ENCODE results near the gene PARP16.

The PARP16 gene

GRCh38 chr15:65310431-65311137 lies 23.9 kb upstream of the PARP16 start:
- no peak for DNase-seq

DNA sequence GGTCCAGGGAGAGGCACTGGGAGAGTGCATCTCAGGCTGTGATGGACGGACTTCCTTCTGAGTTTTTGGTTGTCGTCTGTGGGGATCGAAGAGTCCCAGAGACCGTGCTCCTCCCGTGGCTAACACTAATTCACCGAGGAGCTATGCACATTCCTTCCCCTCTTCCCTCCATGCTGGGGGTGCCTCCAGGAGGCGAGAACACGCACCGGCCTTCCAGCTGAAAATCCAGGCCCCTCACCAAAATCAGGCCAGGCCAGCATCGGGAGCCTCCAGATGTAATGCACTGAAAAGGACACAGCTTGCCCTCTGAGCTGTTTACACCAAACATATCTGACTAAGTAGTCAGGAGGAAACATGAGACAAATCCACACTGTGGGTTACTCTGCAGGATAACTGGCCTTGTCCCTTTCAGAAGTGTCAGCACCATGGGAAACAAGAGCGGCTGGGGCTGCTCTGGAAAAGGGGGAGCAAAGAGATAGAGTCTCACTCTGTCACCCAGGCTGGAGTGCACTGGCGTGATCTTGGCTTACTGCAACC lies 23.3 kb upstream of the PARP16 start:
- DNase-seq = no peak

- DNase-seq = no peak
Observed at GRCh38 chr15:65307978-65308377, 21.3 kb upstream of the PARP16 start.

GRCh38 chr15:65306551-65306950 lies 19.9 kb upstream of the PARP16 start:
- no peak for DNase-seq

DNA sequence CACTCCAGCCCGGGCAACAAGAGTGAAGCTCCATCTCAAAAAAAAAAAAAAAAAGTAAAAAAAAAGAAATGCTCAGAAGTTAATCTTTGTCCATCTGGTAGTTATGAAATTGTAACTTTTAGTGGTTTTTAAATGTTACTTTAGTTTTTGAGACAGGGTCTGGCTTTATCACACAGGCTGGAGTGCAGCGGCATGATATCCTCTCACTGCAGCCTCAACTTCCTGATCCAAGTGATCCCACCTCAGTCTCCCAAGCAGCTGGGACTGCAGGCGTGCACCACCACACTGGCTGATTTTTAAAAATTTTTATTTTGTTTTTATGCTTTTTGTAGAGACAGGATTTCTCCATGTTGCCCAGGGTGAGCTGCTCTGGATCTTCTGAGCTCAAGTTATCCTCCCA lies 19.1 kb upstream of the PARP16 start:
- no peak for DNase-seq

DNA sequence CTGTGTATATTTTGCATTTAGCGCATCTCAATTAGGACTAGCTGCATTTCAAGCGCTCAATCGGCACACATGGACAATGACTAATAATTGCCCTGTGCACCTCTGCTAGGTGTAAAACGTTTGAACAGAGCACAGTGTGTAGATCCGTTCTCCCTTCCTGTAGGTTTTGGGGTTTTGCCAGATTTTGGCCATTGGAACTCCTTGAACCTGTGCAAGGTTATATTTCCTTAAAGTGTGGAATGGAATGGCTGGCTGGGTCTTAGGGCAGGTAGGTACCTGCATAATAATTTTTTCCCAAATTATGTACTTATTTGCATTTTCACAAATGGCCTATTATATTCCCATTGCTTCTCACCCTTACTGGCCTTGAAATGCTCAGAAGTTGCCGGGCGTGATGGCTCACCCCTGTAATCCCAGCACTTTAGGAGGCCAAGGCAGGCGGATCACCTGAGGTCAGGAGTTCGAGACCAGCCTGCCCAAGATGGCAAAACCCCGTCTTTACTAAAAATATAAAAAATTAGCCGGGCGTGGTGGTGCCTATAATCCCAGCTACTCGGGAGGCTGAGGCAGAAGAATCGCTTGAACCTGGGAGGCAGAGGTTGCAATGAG lies 18.6 kb upstream of the PARP16 start:
- no peak for DNase-seq

GRCh38 chr15:65304381-65305149 lies 17.9 kb upstream of the PARP16 start, which contains the start of gene RNU5B-1:
Gene RNU5B-1 (plus strand): TSS chr15:65304677.
- peak; percentile 89 to 99 (median 96) for DNase-seq

- DNase-seq = peak in 2 of 3 donors; percentile 32 to 33
Observed at GRCh38 chr15:65303687-65304380, 17.2 kb upstream of the PARP16 start.

DNA sequence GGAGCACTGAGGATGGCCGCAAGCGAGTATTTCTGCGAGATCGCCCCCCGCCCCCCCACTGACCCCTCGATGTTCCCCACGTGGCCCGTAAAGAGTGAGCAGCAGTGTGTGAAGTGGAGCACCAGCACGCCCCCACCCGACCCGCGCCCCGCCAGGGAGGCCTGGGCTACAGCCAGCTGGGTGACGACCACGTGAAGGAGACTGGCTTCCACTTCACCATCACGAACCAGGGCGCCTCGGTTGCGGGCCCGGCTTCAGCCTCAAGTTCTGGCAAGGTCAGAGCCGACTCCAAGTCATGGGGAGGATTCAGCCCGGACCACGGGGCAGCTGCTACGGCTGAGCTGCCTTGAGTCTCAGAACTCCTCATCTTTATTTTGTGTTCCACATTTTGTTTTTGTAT lies 15.4 kb upstream of the PARP16 start:
- DNase-seq = no peak

DNA sequence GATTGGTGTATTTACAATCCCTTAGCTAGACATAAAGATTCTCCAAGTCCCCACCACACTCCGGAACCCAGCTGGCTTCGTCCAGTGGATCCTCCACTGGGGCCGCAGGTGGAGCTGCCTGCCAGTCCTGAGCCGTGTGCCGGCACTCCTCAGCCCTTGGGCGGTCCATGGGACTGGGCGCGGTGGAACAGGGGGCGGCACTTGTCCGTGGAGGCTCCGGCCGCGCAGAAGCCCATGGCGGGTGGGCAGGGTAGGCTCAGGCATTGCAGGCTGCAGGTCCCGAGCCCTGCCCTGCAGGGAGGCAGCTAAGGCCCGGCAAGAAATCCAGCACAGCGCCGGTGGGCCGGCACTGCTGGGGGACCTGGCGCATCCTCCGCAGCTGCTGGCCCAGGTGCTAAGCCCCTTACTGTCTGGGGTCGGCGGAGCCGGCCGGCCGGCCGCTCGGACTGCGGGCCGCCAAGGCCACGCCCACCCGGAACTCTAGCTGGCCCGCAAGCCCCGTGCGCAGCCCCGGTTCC lies 14.3 kb upstream of the PARP16 start:
- DNase-seq = no peak

- DNase-seq = no peak
Observed at GRCh38 chr15:65298731-65299130, 12.0 kb upstream of the PARP16 start.

- DNase-seq = no peak
Observed at GRCh38 chr15:65292938-65293518, 6.3 kb upstream of the PARP16 start.

DNA sequence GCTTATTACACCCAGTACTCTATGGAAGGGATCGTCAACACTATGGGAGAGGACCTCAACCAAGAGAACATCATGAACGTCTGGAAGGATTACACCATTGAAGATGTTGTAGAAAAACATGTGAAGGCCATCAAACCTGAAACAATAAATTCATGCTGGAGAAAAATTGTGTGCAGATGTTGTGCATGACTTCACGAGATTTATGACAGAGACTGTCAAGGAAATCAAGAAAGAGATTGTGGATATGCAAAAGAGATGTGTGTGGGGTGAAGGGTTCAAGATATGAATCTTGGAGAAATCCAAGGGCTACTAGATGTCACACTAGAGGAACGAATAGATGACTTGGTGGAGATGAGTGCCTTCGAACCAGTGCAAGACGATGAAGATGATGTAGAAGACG lies 3.5 kb upstream of the PARP16 start:
- no peak for DNase-seq

GRCh38 chr15:65289261-65289854 lies 2.7 kb upstream of the PARP16 start:
- DNase-seq = peak in 1 of 3 donors; percentile 12

- DNase-seq = peak; percentile 81 to 82 (median 81)
Observed at GRCh38 chr15:65287520-65287855, 805 bp upstream of the PARP16 start.

DNA sequence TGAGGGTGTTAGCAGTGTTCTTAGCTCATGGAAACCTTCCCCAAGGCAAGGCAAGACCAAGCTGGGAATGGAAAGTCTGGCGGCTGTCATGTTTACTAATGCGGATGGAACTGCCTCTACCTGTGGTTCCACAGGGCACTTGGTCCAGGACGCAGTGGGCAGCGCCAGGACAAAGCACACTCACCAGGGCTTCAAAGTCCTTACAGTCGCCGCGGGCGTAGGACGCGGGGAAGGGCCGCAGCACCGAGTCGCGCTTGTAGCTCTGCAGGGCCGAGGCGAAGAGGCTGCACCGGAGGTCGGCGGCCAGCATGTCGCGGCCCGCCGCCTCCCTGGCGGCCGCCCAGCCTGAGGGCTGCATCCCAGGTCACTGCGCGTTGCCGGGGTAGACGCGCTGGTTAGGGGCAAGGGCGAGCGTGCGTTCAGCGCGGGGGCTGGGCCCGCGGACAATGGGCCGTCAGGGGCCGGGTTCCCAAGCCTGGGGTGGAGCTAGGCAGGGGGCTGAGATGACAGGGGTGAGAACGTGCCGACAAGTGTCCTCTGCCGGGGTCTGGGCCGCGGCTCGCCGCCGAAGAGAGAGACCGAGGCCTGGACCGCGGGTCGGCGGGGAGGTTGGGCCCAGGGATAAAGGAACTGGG lies 497 bp downstream of the PARP16 start:
- peak in 1 of 3 donors; percentile 45 for DNase-seq

GRCh38 chr15:65285291-65286068 lies 1.2 kb downstream of the PARP16 start:
- no peak for DNase-seq

GRCh38 chr15:65278480-65278879 lies 8.2 kb downstream of the PARP16 start:
- DNase-seq = no peak

DNA sequence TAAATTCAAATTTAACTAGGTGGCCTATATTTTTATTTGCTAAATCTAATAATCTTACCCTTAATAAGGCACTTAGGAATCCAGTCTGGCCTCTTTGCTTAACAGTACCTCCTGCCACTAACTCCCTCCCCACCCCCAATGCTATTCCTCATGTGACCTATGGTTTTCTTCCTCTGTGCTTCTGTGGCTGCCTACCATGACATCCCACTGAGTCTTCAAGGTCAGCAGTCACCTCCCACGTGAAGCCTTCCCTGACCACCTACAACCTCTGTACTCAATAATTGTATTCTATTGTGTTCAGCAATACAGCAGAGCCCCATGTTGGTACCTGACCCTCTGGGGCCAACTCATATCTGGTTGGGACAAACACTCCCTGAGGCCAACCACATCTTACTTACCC lies 9.7 kb downstream of the PARP16 start:
- DNase-seq = peak in 2 of 3 donors; percentile 26 to 31

- DNase-seq = no peak
Observed at GRCh38 chr15:65275728-65276126, 11.0 kb downstream of the PARP16 start.
